Hematopoietic multipotent progenitor cell treated with erythropoietin and hydrocortisone succinate and interleukin-3 and kit ligand, for 4 days (in vitro differentiated cells): ENCODE results near the gene POP5.
"Not testable (repeated sequence)": the region's sequence is repeated elsewhere in the genome, so short reads cannot be mapped to it uniquely, and the experiment has no call there.

ENCODE experiments used
- DNase-seq: peaks from one replicate; pipeline ENCODE4 v3.0.0-alpha.2; 2015

The POP5 gene

DNA sequence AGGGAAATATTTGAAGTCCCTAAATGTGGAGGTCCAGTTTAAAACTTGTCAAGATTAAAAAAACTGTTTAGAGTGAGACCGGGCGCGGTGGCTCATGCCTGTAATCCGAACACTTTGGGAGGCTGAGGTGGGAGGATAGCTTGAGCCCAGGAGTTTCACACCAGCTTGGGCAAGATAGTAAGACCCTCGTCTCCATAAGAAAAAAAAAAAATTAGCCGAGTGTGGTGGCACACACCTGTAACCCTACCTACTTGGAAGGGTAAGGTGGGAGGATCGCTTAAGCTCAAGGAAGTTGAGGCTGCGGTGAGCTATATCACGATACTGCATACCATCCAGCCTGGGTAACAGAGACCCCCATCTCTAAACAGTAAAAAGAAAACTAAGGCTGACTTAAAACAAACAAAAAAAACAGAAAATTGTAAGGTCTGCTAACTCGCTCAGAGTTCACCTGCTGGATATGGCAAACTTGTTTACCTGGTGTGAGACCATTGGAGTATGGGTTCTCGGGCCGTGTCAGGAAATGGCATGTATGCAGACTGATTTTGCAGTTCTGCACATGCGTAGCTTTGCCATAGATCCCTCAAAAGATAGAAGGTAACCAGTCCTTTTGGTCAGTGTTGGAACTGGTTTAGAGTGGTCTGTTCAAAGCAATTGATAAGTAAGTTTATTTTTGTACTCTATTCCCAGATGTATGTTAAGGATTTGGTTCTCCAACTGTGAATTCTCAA is 45.0 kb downstream of the POP5 start:
- DNase-seq = peak; percentile 26

- DNase-seq = peak; percentile 85
These were observed 46.2 kb downstream of the POP5 start for GRCh38 chr12:120534703-120535655.

DNA sequence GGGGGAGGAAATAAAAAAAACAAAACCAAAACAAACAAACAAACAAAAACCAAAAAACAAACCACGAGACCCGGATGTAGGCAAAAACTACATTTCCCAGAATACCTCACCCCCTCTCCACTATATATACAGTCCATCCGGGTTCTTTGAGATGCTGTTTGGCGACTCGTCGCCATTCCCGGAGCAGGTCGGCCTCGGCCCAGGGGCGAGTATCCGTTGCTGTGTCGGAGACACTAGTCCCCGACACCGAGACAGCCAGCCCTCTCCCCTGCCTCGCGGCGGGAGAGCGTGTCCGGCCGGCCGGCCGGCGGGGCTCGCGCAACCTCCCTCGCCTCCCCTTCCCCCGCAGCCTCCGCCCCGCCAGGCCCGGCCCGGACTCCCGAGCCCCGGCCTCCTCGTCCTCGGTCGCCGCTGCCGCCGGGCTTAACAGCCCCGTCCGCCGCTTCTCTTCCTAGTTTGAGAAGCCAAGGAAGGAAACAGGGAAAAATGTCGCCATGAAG is 46.9 kb downstream of the POP5 start, which contains the start of gene RNF10:
Gene RNF10 (plus strand): TSS at position 154 of the 500 bp plus-strand sequence. CDS start 456 bp downstream, outside the sequence.
- peak; percentile 94 for DNase-seq

- DNase-seq = no peak
These were observed 48.4 kb downstream of the POP5 start for GRCh38 chr12:120532701-120533238.

DNA sequence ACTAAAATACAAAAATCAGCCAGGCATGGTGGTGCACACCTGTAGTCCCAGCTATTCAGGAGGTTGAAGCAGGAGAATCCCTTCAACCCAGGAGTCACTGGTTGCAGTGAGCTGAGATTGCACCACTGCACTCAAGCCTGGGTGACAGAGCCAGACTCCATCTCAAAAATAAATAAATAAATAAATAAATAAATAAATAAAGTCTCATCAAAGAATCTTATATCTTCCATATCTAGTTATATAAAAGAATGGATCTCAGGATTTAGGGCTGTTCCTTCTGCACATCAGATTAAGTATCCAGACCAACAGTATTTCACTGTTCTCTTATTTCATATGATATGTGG is 50.8 kb downstream of the POP5 start:
- DNase-seq = not testable (repeated sequence)

DNA sequence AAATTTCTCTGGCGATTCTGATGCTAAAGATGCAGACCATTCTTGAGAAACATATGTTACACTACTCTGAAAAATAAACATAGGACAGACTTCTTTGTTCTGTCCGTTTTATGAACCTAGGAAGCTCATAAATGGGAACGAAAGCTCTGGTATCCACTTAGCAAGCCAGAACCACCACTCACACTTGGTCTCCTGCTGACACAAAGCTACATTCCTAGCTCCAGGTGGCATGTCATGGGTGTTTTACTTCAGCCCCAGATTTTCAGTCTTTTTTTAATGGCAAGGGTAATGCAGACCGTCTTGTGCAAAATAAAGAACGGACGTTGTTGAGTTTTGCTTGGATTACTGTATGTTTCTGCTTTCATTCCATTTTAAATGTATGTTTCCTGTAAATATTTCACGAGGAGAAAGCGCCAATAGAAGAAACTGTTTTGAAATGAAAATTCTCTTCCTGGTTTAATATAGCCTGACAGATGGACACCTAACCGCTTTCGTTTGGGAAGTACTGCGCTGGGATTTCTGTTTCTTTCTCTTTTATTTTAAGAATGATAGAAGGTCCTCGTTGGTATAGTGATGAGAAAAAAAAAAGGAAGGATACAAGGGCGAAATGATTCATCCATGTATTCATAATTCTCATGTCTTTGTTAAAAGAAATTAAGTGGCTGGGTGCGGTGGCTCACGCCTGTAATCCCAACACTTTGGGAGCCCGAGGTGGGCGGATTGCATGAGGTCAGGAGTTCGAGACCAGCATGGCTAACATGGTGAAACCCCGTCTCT is 51.4 kb downstream of the POP5 start:
- peak; percentile 51 for DNase-seq

- peak; percentile 94 for DNase-seq
These were observed 52.2 kb downstream of the POP5 start, which contains the start of gene COQ5 for GRCh38 chr12:120528861-120529525. TSS of gene COQ5 (minus strand) at chr12:120529158. CDS start at chr12:120529141, 17 bp downstream.
